HT1080 (cell line): ENCODE results near the gene CFAP74. TPM values are rescaled to one million over a fixed set of nuclear protein-coding genes. Genes with fewer than 3 reads are reported as not detected.
"Not testable (repeated sequence)": the region's sequence is repeated elsewhere in the genome, so short reads cannot be mapped to it uniquely, and the experiment has no call there.

Source experiments
- DNase-seq: peaks from one replicate; pipeline ENCODE4 v3.0.0-alpha.2; 2015; ENCODE audit warnings: low read depth
- total RNA-seq: library from RNA; depleted of rRNA; stranded (reverse); fragments of >200 nt; shearing (Covaris generic); gene quantifications from 2 replicates; pipeline ENCODE4 v1.2.3, GENCODE V29; 2014

CFAP74 gene
- total RNA-seq, 1 experiment from 2014 or later: not detected

DNA sequence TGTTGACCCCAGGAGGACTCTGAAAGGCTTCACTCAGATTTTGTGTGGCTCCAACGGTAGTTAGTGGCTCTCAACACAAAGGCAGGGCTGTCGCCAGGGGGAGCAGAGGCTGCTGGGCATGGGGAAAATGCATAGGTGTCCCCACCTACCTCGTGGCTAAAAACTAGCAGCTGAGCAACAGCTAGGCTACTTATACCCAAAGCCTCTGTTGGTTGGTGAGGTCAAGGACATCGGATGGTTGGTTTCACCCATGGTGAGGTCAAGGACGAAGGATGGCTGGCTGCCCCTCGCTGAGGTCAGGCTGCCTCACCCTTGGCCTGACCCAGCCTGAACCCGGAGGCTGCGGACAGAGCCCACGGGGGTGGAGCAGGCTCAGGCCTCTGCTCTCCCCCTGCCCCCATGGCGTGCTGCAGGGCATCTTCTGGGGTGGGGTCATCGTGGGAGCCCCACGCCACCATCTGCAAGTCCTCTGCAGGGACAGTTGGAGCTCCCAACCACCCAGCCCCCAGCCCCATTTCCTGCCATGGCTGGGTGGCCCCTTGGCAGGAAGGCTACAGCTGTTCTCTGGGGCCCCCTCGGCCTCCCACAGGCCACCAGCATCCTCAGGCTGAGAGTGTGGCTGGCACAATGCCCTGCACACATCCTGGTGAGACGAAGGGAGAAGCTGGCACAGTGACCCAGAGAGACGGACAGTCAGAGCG, 104.2 kb downstream of the CFAP74 start:
- no peak for DNase-seq

DNA sequence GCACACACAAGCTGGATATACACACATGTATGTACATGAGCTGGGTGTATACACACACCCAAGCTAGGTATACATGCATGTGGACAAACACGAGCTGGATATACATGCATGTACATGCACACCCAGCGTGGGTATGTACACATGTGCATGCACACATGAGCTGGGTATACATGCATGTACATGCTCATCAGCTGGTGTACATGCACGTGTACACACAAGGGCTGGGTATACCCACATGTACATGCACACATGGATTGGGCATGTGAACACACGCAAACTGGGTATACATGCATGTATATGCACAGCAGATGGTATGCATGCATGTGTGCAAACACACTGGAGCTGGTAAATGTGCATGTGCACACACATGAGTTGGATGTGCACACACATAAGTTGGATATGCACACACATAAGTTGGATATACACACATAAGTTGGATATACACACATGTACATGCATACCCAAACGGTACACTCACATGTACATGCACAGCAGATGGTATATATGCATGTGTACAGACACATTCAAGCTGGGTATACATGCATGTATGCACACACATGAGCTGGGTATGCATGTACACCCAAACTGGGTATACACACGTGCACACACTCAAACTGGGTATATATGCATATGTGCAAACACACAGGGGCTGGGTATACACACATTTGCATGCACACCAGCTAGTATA, 105.2 kb downstream of the CFAP74 start:
- DNase-seq: no peak

GRCh38 chr1:1895456-1896336, 107.9 kb downstream of the CFAP74 start:
- DNase-seq: no peak

DNA sequence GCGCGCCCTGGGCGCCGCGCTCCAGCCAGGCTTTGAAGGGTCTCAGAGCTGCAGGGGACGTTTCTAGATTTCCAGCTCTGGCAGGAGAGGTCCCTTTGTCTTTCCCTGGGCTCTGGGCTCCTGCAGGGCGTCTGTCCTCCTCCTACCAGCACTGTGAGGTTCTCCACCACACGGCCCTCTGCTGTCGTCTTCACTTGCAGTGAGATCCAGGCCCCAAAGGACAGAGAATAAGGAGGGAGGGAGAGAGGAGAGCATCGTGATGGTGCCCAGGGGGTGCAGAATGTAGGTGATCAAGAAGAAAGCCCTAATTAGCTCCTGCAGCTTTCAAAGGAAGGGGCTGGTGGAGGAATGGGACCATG, 108.5 kb downstream of the CFAP74 start:
- no peak for DNase-seq

DNA sequence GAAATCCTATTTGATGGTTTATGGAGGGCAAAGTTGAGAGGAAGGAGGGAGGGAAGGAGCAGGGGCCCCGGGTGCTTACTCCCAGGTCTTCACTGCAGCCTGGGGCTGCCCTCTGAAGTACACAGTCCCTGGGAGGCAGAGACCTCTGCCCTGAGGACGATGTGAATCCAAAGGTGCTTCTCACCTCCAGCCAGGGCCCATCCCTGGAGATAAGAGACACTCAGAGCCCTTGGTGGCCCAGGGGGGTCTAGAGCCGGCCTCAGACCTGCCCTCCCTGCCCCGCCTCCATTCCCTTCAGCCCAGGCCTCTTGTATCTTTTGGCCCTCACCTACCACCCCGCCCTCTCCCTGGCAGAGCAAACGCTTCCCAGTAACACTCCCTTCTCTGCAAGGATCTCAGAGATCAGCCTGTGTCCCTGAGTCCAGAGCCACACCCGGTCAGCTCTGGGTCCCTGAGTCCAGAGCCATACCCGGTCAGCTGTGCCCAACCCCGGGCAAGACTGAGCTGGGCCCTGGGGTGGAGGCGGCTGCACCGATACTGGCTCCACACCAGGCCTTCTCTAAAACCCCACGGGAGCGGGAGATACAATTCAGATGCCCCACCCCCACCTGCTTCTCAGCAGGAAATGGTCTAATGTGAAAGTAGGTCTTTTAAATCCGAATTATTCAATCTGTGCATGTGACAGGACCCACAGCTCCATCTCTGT, 109.1 kb downstream of the CFAP74 start:
- no peak for DNase-seq

GRCh38 chr1:1893997-1894353, 109.6 kb downstream of the CFAP74 start:
- no peak for DNase-seq

GRCh38 chr1:1893291-1893985, 110.1 kb downstream of the CFAP74 start:
- no peak for DNase-seq

GRCh38 chr1:1892763-1893120, 110.8 kb downstream of the CFAP74 start:
- DNase-seq: no peak

- DNase-seq: no peak
Measured at GRCh38 chr1:1892079-1892762, 111.4 kb downstream of the CFAP74 start.

DNA sequence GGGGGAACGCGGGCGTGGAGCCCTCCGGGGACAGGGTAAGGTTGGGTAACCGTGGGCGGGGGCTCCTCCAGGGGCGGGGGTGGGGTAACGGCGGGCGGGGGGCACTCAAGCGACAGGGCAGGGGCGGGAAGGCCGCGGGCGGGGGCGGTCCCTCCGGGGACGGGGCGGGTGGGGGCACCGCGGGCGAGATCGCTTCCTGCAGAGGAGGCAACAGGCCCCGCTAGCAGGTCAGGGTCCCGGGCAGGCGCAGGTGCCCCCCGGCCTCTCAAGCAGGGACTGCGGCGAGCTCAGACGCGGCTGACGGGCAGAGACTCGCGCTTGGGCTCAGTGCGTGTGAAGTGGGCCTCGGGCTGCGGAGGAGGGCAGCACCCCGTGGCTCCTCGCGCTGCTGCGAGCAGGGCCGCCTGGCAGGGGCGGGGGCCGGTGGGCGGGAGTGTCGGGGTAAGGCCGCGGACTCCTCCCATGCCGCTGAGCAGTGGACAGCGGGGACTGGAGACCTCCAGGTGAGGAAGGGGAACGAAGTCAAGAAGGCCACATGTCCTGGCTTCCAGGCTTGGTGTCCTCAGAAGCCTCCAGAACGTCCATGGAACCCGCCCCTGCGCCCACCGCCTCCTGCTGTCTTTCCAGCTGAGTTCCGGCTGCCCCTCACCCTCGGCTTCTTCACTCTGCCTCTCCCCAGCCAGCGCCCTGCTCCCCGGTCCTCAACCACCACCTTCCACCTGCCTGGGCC, 112.1 kb downstream of the CFAP74 start:
- peak; percentile 49 for DNase-seq

DNA sequence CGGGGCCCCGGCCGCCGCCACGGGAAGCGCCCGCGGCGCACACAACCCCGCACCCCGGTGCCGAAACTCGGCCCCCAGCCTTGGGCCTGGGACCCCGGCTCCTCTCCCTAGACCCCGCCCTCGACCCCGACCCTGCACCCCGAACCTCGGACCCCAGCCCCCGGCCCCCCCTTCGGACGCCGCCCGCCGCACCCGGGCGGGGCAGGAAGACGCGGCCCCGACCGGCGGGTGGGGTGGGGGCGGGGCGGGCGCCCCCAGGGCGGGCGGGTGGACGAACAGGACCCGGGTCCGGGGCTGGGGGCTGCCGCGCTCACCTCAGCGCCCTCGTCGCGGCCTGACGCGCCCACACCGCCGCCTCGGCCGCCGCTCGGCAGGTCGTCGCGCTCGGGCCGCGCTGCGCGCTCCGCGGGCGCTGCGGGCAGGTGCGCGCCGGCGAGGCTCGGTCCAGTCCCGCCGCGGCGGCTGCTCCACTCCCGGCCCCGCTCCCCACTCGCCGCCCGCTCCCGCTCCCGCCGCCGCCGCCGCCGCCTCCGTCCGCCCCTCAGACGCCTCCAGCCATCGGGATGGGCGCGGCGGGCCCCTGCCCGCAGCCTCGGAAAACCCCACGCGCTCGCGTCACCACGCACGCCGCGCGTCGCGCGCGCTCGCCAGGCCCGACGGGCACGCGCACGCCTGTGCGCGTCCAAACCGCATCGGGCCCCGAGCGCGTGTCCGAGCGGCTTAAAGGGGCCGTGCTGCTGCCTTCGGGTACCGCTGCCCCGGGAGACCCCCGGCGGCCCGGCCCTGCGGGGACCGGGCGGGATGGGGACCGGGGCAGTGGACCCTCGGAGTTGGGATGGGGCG, 112.9 kb downstream of the CFAP74 start, which contains the start of gene GNB1:
TSS of gene GNB1 (minus strand) at position 582 of the 843 bp plus-strand sequence. CDS start 65,634 bp downstream, outside the sequence.
- DNase-seq: peak; percentile 84

- DNase-seq: peak; percentile 45
Measured at GRCh38 chr1:1889847-1890505, 113.6 kb downstream of the CFAP74 start.

- peak; percentile 22 for DNase-seq
Measured at GRCh38 chr1:1889090-1889750, 114.4 kb downstream of the CFAP74 start.

DNA sequence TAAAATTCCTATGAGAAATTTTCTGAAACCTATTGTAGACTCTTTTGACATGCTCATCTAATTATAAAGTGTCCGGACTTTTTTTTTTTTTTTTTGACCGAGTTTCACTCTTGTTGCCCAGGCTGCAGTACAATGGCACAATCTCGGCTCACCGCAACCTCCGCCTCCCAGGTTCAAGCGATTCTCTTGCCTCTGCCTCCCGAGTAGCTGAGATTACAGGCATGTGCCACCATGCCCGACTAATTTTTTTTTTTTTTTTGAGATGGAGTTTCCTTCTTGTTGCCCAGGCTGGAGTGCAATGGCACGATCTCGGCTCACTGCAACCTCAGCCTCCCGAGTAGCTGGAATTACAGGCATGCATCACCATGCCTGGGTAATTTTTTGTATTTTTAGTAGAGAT, 119.7 kb downstream of the CFAP74 start:
- DNase-seq: not testable (repeated sequence)

GRCh38 chr1:1883092-1883873, 120.3 kb downstream of the CFAP74 start:
- no peak for DNase-seq

DNA sequence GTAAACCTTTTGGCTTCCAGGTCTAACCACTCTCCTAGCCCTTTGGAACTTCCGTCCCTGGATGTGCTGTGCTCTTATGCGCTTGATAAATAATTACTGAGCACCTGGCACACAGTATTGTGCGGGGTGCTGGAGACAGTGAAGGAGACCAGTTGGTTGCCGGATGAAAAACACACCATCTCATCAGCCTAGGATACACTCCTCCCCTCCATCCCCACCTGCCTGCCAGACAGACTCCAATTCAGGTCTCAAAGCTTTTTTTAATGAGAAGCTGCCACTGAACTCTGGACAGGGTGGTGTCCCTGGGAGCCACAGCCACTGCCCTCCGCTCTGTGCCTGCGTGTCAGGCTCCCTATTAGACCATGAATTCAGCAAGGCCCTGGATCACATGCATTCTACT, 121.9 kb downstream of the CFAP74 start:
- DNase-seq: no peak
